ENCODE results near the gene PAQR7.

- TF ChIP-seq ZFP30 (CRISPR knock-in tag; IDR thresholded peaks at IDR 0.05) (no peak), CSDC2 (CRISPR knock-in tag; IDR thresholded peaks at IDR 0.05) (no peak), ZNF8 (CRISPR knock-in tag; IDR thresholded peaks at IDR 0.05) (no peak), PATZ1 (CRISPR knock-in tag; IDR thresholded peaks at IDR 0.05; ENCODE audit: borderline replicate concordance) (no peak), ZNF70 (CRISPR knock-in tag; IDR thresholded peaks at IDR 0.05) (no peak), ESRRG (CRISPR knock-in tag; IDR thresholded peaks at IDR 0.05) (no peak), RARB (CRISPR knock-in tag; IDR thresholded peaks at IDR 0.05) (no peak), GLIS3 (CRISPR knock-in tag; IDR thresholded peaks at IDR 0.05) (no peak), BACH2 (CRISPR knock-in tag; IDR thresholded peaks at IDR 0.05; ENCODE audit: borderline replicate concordance) (no peak)
- TF ChIP-seq, protein P1, sequence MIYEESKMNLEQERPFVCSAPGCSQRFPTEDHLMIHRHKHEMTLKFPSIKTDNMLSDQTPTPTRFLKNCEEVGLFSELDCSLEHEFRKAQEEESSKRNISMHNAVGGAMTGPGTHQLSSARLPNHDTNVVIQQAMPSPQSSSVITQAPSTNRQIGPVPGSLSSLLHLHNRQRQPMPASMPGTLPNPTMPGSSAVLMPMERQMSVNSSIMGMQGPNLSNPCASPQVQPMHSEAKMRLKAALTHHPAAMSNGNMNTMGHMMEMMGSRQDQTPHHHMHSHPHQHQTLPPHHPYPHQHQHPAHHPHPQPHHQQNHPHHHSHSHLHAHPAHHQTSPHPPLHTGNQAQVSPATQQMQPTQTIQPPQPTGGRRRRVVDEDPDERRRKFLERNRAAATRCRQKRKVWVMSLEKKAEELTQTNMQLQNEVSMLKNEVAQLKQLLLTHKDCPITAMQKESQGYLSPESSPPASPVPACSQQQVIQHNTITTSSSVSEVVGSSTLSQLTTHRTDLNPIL (CRISPR knock-in tag; IDR thresholded peaks at IDR 0.05; ENCODE audit: low read depth): no peak
- TF ChIP-seq, protein P2, sequence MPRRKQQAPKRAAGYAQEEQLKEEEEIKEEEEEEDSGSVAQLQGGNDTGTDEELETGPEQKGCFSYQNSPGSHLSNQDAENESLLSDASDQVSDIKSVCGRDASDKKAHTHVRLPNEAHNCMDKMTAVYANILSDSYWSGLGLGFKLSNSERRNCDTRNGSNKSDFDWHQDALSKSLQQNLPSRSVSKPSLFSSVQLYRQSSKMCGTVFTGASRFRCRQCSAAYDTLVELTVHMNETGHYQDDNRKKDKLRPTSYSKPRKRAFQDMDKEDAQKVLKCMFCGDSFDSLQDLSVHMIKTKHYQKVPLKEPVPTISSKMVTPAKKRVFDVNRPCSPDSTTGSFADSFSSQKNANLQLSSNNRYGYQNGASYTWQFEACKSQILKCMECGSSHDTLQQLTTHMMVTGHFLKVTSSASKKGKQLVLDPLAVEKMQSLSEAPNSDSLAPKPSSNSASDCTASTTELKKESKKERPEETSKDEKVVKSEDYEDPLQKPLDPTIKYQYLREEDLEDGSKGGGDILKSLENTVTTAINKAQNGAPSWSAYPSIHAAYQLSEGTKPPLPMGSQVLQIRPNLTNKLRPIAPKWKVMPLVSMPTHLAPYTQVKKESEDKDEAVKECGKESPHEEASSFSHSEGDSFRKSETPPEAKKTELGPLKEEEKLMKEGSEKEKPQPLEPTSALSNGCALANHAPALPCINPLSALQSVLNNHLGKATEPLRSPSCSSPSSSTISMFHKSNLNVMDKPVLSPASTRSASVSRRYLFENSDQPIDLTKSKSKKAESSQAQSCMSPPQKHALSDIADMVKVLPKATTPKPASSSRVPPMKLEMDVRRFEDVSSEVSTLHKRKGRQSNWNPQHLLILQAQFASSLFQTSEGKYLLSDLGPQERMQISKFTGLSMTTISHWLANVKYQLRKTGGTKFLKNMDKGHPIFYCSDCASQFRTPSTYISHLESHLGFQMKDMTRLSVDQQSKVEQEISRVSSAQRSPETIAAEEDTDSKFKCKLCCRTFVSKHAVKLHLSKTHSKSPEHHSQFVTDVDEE (CRISPR knock-in tag; IDR thresholded peaks at IDR 0.05): no peak
Measured at GRCh38 chr1:25907601-25908000, 32.1 kb upstream of the PAQR7 start.

All from SK-N-SH treated with all-trans-retinoic acid at 6 μM for 48 hours (cell line).